Iris pigment epithelial cell (primary cell): ENCODE results near the gene CHODL.

Experiments used
- DNase-seq: peaks from one replicate; pipeline ENCODE4 v3.0.0-alpha.2; 2011; ENCODE audit warnings: low read depth

CHODL gene

DNA sequence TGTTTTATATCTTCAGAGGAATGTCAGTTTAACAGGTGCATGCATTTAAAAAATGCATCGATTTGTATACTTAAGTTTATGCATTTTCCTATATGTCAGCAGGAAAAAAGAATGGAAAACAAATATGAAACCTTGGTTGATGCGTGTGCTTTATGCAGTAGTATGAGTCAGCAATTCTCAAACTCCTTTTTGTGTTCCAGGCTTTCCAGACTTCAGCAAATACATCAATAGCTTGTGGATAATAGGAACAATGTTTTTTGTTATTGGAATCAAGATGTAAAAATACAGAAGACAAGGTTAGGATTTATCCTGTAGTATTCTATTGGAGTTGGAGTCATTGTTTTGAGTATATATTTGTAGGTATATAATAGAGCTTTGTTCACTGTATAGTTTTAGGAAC is 45.2 kb downstream of the CHODL start:
- no peak for DNase-seq

DNA sequence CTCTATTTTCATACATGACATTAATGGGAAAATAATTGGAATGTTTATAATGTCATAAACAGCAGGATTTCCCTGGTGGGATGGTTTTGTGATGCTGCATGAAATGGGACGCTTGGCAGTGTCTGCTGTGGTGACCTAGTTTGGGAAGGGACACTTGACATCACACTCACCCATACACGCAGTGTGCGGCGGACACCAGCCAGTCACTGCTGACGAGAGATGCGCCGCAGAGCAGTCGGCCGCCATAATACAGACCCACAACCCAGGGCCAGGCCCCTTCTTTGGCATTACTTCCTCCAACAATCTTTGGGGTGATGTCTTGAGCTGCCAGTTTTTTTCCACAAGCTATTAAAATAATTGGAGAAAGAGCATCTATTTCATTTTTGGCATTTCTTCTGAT is 49.5 kb downstream of the CHODL start:
- DNase-seq, result no peak

DNA sequence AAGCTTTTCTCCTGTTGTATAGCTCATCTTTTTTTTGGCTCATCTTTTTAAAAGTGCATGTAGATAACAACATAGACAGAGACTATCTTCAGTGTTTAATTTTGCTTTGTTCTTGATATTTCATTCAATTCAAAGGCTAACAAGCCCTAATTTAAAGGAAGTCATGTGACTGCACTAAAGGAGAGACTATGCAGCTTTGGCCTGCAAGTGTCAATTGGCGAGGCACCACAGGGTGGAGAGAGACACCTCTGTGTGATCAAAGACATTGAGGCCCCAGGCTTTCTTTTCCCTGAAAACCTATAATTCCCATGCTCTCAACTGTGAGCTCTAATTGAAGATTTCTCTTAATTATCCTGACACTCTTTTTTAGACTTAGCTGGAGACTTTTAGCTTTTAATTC is 53.6 kb downstream of the CHODL start:
- DNase-seq, result no peak
